IMR-90 (cell line): ENCODE data around the gene TXNDC16. TPM values are rescaled to one million over a fixed set of nuclear protein-coding genes. Genes with fewer than 3 reads are reported as not detected.

Experiments used
- ATAC-seq: fragments of 200-7000 bp; cut with Tn5 transposase; 2 replicates; pipeline ENCODE4 v1.9.1; 2020; ENCODE audit warnings: low read depth, mild to moderate bottlenecking, moderate library complexity
- BruUV-seq: library from RNA; stranded (reverse); fragments of 400-500 nt; replicated peaks from 2 replicates; lab custom pipeline; 2021; lab: Mats Ljungman, UMichigan
- CTCF ChIA-PET: fragments of 300-600 bp; formaldehyde crosslinking; extraction: SDS; loops from one replicate; lab custom pipeline; 2021; ENCODE audit warnings: antibody characterized with exemption; lab: Yijun Ruan, JAX
- POLR2A ChIA-PET: fragments of 300-600 bp; sonication (Branson Sonifier 250); formaldehyde crosslinking; loops from one replicate; lab custom pipeline; 2022; ENCODE audit warnings: antibody characterized with exemption; ENCODE audit not compliant: unreplicated experiment; lab: Charles Lee
- DNase-seq: peaks from one replicate; pipeline ENCODE4 v3.0.0; 2013
- H2AFZ ChIP-seq: replicated peaks from 2 replicates; pipeline ENCODE3; 2013; ENCODE audit warnings: low read length, mild to moderate bottlenecking; ENCODE audit not compliant: poor library complexity
- H2AK5ac ChIP-seq: 2 replicates; pipeline ENCODE4 v1.6.1; 2013; ENCODE audit warnings: low read depth, low read length, inconsistent platforms
- H2AK9ac ChIP-seq: replicated peaks from 2 replicates; pipeline ENCODE3; 2013; ENCODE audit warnings: mild to moderate bottlenecking, low read depth, low read length, moderate library complexity; ENCODE audit not compliant: poor library complexity
- H2BK120ac ChIP-seq: 2 replicates; pipeline ENCODE4 v1.6.1; 2013; ENCODE audit warnings: low read depth, low read length, inconsistent platforms
- H2BK15ac ChIP-seq: 3 replicates; pipeline ENCODE4 v1.6.1; 2013; ENCODE audit warnings: low read depth, low read length, inconsistent platforms
- H2BK20ac ChIP-seq: 2 replicates; pipeline ENCODE4 v1.6.1; 2013; ENCODE audit warnings: low read depth, mild to moderate bottlenecking, inconsistent platforms, low read length, moderate library complexity
- H2BK5ac ChIP-seq: 2 replicates; pipeline ENCODE4 v1.6.1; 2013; ENCODE audit warnings: mild to moderate bottlenecking, low read depth, low read length, inconsistent platforms; ENCODE audit not compliant: poor library complexity, severe bottlenecking
- H3K14ac ChIP-seq: replicated peaks from 2 replicates; pipeline ENCODE4 v1.6.1; 2013; ENCODE audit warnings: low read depth, low read length, inconsistent platforms
- H3K18ac ChIP-seq: 2 replicates; pipeline ENCODE4 v1.6.1; 2013; ENCODE audit warnings: low read depth, low read length, control low read depth
- H3K23ac ChIP-seq: 2 replicates; pipeline ENCODE4 v1.6.1; 2013; ENCODE audit warnings: low read depth, low read length, inconsistent platforms
- H3K27ac ChIP-seq: 2 replicates; pipeline ENCODE4 v1.5.1; 2013; ENCODE audit warnings: mild to moderate bottlenecking, control low read depth, low read length; ENCODE audit not compliant: insufficient read depth
- H3K27me3 ChIP-seq: 2 replicates; pipeline ENCODE4 v1.6.1; 2013; ENCODE audit warnings: low read length; ENCODE audit not compliant: control insufficient read depth, insufficient read depth
- H3K36me3 ChIP-seq: 2 replicates; pipeline ENCODE4 v1.6.1; 2013; ENCODE audit warnings: low read length, mixed read lengths; ENCODE audit not compliant: control insufficient read depth, insufficient read depth
- H3K4ac ChIP-seq: 2 replicates; pipeline ENCODE4 v1.6.1; 2013; ENCODE audit warnings: low read depth, low read length, inconsistent platforms
- H3K4me1 ChIP-seq: 2 replicates; pipeline ENCODE4 v1.6.1; 2013; ENCODE audit warnings: low read length, mixed read lengths; ENCODE audit not compliant: control insufficient read depth, insufficient read depth
- H3K4me2 ChIP-seq: 2 replicates; pipeline ENCODE4 v1.6.1; 2013; ENCODE audit warnings: low read depth, mild to moderate bottlenecking, control low read depth, low read length, moderate library complexity
- H3K4me3 ChIP-seq: 2 replicates; pipeline ENCODE4 v1.5.1; 2013; ENCODE audit warnings: low read depth, mild to moderate bottlenecking, control low read depth, low read length, moderate library complexity; ENCODE audit not compliant: insufficient read depth
- H3K56ac ChIP-seq: 2 replicates; pipeline ENCODE4 v1.6.1; 2013; ENCODE audit warnings: low read length, inconsistent platforms; ENCODE audit not compliant: insufficient read depth; ENCODE audit errors: extremely low read depth
- H3K79me1 ChIP-seq, 2 experiments: 2 replicates each; pipeline ENCODE4 v1.6.1; 2013; ENCODE audit warnings: low read length in 2 of 2, inconsistent platforms in 1 of 2, low read depth in 1 of 2
- H3K9ac ChIP-seq: 2 replicates; pipeline ENCODE4 v1.6.1; 2013; ENCODE audit warnings: low read depth, low read length, control low read depth
- H3K9me1 ChIP-seq: 2 replicates; pipeline ENCODE4 v1.6.1; 2013; ENCODE audit warnings: low read length, inconsistent platforms; ENCODE audit not compliant: insufficient read depth
- H3K9me3 ChIP-seq: 2 replicates; pipeline ENCODE4 v1.6.1; 2013; ENCODE audit warnings: low read length; ENCODE audit not compliant: control insufficient read depth, insufficient read depth
- H4K20me1 ChIP-seq: 2 replicates; pipeline ENCODE4 v1.6.1; 2013; ENCODE audit warnings: low read length, inconsistent platforms; ENCODE audit not compliant: insufficient read depth
- H4K5ac ChIP-seq: 2 replicates; pipeline ENCODE4 v1.6.1; 2013; ENCODE audit warnings: mild to moderate bottlenecking, low read depth, low read length, control low read depth
- H4K8ac ChIP-seq, 2 experiments: 2 replicates each; pipeline ENCODE4 v1.6.1; 2013; ENCODE audit warnings: low read depth in 2 of 2, low read length in 2 of 2, control low read depth in 1 of 2, inconsistent platforms in 1 of 2
- H4K91ac ChIP-seq: 2 replicates; pipeline ENCODE4 v1.6.1; 2013; ENCODE audit warnings: low read depth, low read length, inconsistent platforms; ENCODE audit not compliant: insufficient read depth
- BHLHE40 ChIP-seq: fragments of 150-350 bp; IDR thresholded peaks from 2 replicates; pipeline ENCODE4 v1.6.1; 2016; ENCODE audit warnings: mild to moderate bottlenecking, low read depth, low read length
- CEBPB ChIP-seq: IDR thresholded peaks from 2 replicates; pipeline ENCODE4 v1.6.1; 2012; ENCODE audit warnings: low read depth, low read length, improper control_type of control experiment
- CHD1 ChIP-seq: IDR thresholded peaks from 2 replicates; pipeline ENCODE4 v1.6.1; 2012; ENCODE audit warnings: low read depth, low read length, improper control_type of control experiment
- FOS ChIP-seq: fragments of 150-350 bp; IDR thresholded peaks from 2 replicates; pipeline ENCODE4 v1.6.1; 2016; ENCODE audit warnings: low read depth, low read length
- MAFK ChIP-seq: IDR thresholded peaks from 2 replicates; pipeline ENCODE4 v1.6.1; 2012; ENCODE audit warnings: low read depth, low read length, improper control_type of control experiment
- MAZ ChIP-seq: IDR thresholded peaks from 2 replicates; pipeline ENCODE4 v1.6.1; 2012; ENCODE audit warnings: low read depth, mild to moderate bottlenecking, low read length, improper control_type of control experiment, moderate library complexity, borderline replicate concordance
- MXI1 ChIP-seq: IDR thresholded peaks from 2 replicates; pipeline ENCODE4 v1.6.1; 2012; ENCODE audit warnings: low read depth, mild to moderate bottlenecking, low read length, moderate library complexity, borderline replicate concordance
- NFE2L2 ChIP-seq: fragments of 150-350 bp; IDR thresholded peaks from 2 replicates; pipeline ENCODE4 v1.6.1; 2016; ENCODE audit warnings: low read depth, mild to moderate bottlenecking, low read length
- POLR2A ChIP-seq: IDR thresholded peaks from 2 replicates; pipeline ENCODE4 v1.6.1; 2012; ENCODE audit warnings: mild to moderate bottlenecking, low read depth, low read length
- RAD21 ChIP-seq: IDR thresholded peaks from 2 replicates; pipeline ENCODE4 v1.6.1; 2012; ENCODE audit warnings: low read length, improper control_type of control experiment
- RCOR1 ChIP-seq: IDR thresholded peaks from 2 replicates; pipeline ENCODE4 v1.6.1; 2012; ENCODE audit warnings: mild to moderate bottlenecking, low read length, improper control_type of control experiment; ENCODE audit not compliant: insufficient replicate concordance
- RFX5 ChIP-seq: IDR thresholded peaks from 2 replicates; pipeline ENCODE4 v1.8.0; 2012; ENCODE audit warnings: low read depth, mild to moderate bottlenecking, low read length, moderate library complexity
- SMC3 ChIP-seq: fragments of 150-350 bp; IDR thresholded peaks from 2 replicates; pipeline ENCODE4 v1.6.1; 2016; ENCODE audit warnings: low read depth, mild to moderate bottlenecking, antibody characterized with exemption, low read length, moderate library complexity
- dilution Hi-C: fragments of 300-500 bp; cut with HindIII; formaldehyde crosslinking; loops from one replicate; pipeline ENCODE4 v1.14.3; 2018; ENCODE audit warnings: low sequenced_read_pairs; ENCODE audit not compliant: unreplicated experiment
- in situ Hi-C: fragments of 300-500 bp; cut with MboI; formaldehyde crosslinking; loops from 3 replicates; pipeline ENCODE4 v1.14.3; 2019; ENCODE audit warnings: low sequenced_read_pairs, inconsistent platforms, mixed read lengths
- intact Hi-C: fragments of 100-400 bp; cut with micrococcal nuclease; formaldehyde crosslinking; loops from 2 replicates; pipeline ENCODE4 v1.10.0; 2022
- polyA plus RNA-seq, 3 experiments: library from polyadenylated mRNA; depleted of rRNA; stranded (reverse); fragments of >200 nt; gene quantifications; 2 replicates each; pipeline ENCODE4 v1.2.3, GENCODE V29; 2012; ENCODE audit warnings: low replicate concordance in 1 of 3
- total RNA-seq: library from RNA; depleted of rRNA; stranded (reverse); fragments of >200 nt; gene quantifications from 2 replicates; pipeline ENCODE4 v1.2.3, GENCODE V29; 2012
- TF ChIP-seq, protein P1 (sequence below): fragments of 150-350 bp; IDR thresholded peaks from 2 replicates; pipeline ENCODE4 v1.6.1; 2016; ENCODE audit warnings: low read depth, mild to moderate bottlenecking, low read length, moderate library complexity, borderline replicate concordance
- TF ChIP-seq, protein P2 (sequence below): conservative IDR thresholded peaks from 2 replicates; pipeline ENCODE4 v1.5.1; 2012; ENCODE audit warnings: mild to moderate bottlenecking, low read depth, low read length, improper control_type of control experiment
- TF ChIP-seq, protein P3 (sequence below): fragments of 150-350 bp; IDR thresholded peaks from 2 replicates; pipeline ENCODE4 v1.6.1; 2017; ENCODE audit warnings: mild to moderate bottlenecking, antibody characterized with exemption, low read length, low read depth

Gene TXNDC16
- total and polyA plus RNA-seq, 2 of the 4 experiments (the other 2 are of a cell fraction): 1.4 TPM

DNA sequence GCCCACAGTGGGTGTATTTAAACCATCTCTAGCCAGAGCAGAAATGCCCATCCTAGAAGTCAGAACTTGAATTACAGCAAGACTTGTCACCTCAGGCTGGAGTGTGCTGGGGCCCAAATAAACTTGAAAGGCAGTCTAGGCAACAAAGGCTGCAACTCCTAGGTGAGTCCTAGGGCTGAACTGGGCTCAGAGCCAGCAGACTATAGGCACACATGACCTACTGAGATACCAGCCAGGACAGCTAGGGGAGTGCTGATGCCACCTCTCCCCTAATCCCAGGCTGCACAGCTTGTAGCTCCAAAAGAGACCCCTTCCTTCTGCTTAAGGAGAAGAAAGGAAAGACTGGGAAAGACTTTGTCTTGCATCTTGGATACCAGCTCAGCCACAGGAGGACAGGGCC lies 106.0 kb downstream of the TXNDC16 start:
- Histone ChIP-seq H3K4me3 (no peak overlapping the region), H2BK15ac (no peak overlapping the region), H3K18ac (no peak overlapping the region), H3K9me1 (no peaks in the 10 kb centered on the region), H3K4ac (no peak overlapping the region), H3K9me3 (no peaks in the 10 kb centered on the region), H3K14ac (no peak overlapping the region), H3K27me3 (no peaks in the 10 kb centered on the region), H2AK5ac (no peak overlapping the region; the same call in 1 of the 2 replicates), H3K4me2 (no peak overlapping the region), H3K27ac (no peak overlapping the region), H2BK120ac (no peak overlapping the region), H2AFZ (no peak overlapping the region), H3K4me1 (no peaks in the 10 kb centered on the region), H2BK20ac (no peak overlapping the region), H3K56ac (no peak overlapping the region), H4K20me1 (no peaks in the 10 kb centered on the region), H3K23ac (no peak overlapping the region), H3K9ac (no peak overlapping the region), H4K8ac (no peak overlapping the region), H2BK5ac (no peak overlapping the region), H3K79me1 (no peaks in the 10 kb centered on the region), H4K5ac (no peak overlapping the region), H2AK9ac (no peak overlapping the region), H3K36me3 (no peaks in the 10 kb centered on the region), H4K91ac (no peak overlapping the region)
- no peak for DNase-seq
- no peak for ATAC-seq
- ChIA-PET CTCF (no interaction called here), POLR2A (no interaction called here)
- intact Hi-C loops: no loop called here
- dilution Hi-C loops: no loop called here
- in situ Hi-C loops: no loop called here
- TF ChIP-seq SMC3 (no peak), CEBPB (no peak), RCOR1 (no peak), POLR2A (no peak), MAFK (no peak), RFX5 (no peak), FOS (no peak), RAD21 (no peak), MAZ (no peak), MXI1 (no peak), NFE2L2 (no peak), CHD1 (no peak), BHLHE40 (no peak)
- TF ChIP-seq, protein P1, sequence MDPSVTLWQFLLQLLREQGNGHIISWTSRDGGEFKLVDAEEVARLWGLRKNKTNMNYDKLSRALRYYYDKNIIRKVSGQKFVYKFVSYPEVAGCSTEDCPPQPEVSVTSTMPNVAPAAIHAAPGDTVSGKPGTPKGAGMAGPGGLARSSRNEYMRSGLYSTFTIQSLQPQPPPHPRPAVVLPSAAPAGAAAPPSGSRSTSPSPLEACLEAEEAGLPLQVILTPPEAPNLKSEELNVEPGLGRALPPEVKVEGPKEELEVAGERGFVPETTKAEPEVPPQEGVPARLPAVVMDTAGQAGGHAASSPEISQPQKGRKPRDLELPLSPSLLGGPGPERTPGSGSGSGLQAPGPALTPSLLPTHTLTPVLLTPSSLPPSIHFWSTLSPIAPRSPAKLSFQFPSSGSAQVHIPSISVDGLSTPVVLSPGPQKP: no peak
- TF ChIP-seq, protein P2, sequence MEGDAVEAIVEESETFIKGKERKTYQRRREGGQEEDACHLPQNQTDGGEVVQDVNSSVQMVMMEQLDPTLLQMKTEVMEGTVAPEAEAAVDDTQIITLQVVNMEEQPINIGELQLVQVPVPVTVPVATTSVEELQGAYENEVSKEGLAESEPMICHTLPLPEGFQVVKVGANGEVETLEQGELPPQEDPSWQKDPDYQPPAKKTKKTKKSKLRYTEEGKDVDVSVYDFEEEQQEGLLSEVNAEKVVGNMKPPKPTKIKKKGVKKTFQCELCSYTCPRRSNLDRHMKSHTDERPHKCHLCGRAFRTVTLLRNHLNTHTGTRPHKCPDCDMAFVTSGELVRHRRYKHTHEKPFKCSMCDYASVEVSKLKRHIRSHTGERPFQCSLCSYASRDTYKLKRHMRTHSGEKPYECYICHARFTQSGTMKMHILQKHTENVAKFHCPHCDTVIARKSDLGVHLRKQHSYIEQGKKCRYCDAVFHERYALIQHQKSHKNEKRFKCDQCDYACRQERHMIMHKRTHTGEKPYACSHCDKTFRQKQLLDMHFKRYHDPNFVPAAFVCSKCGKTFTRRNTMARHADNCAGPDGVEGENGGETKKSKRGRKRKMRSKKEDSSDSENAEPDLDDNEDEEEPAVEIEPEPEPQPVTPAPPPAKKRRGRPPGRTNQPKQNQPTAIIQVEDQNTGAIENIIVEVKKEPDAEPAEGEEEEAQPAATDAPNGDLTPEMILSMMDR: no peak
- TF ChIP-seq, protein P3, sequence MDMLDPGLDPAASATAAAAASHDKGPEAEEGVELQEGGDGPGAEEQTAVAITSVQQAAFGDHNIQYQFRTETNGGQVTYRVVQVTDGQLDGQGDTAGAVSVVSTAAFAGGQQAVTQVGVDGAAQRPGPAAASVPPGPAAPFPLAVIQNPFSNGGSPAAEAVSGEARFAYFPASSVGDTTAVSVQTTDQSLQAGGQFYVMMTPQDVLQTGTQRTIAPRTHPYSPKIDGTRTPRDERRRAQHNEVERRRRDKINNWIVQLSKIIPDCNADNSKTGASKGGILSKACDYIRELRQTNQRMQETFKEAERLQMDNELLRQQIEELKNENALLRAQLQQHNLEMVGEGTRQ: no peak
- BruUV-seq: no TSS peak
